HT-29 (cell line): ENCODE measurements around the gene CCSER1. TPM values are rescaled to one million over a fixed set of nuclear protein-coding genes. Genes with fewer than 3 reads are reported as not detected.

ENCODE experiments used
- DNase-seq: peaks from one replicate; pipeline ENCODE4 v3.0.0-alpha.2; 2015; ENCODE audit warnings: low spot score
- total RNA-seq: library from RNA; depleted of rRNA; stranded (reverse); fragments of >200 nt; shearing (Covaris generic); gene quantifications from 2 replicates; pipeline ENCODE4 v1.2.3, GENCODE V29; 2014; rRNA removed

Gene CCSER1
- 12.3 and 14.0 TPM in 2 replicates for total RNA-seq

- DNase-seq, result peak; percentile 87
These were observed at the start of gene CCSER1 for GRCh38 chr4:90127223-90127705. Gene CCSER1 (plus strand): TSS chr4:90127394.

GRCh38 chr4:90078440-90078839, 48.8 kb upstream of the CCSER1 start:
- no peak for DNase-seq

GRCh38 chr4:90080116-90080515, 47.1 kb upstream of the CCSER1 start:
- DNase-seq, result no peak

DNA sequence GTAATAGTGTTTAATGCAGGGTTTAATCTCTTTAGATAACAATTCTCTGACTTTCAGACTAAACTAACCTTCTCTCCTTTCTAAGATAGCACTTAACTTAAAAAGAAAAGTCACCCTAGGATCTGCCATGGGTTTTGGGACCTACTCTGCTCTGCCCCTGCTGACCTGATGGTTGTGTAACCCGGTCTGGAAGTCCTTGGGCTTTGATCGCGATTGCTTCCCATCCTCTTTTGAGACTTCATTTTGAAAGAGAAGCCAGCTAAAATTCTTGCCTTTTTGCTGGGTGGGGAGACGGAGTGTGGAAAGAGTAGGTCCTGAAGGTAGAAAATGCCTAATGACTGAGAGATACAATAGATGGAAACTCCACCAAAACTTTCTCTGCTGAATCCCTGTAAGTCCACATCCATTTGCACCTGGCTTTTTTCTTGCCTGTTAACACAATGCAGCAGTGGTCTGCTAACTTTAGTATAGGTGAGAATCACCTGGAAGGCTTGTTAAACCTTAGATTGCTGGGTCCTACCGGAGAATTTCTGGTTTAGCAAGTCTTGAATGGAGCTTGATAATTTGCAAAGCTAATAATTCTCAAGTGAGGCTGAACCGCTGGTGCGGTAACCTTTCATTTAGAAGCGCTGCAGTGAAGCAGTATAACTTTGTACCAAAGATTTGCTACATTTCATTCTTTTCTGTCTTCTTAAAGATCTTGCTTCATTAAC, 45.6 kb upstream of the CCSER1 start:
- no peak for DNase-seq

GRCh38 chr4:90082449-90082848, 44.7 kb upstream of the CCSER1 start:
- DNase-seq, result no peak

DNA sequence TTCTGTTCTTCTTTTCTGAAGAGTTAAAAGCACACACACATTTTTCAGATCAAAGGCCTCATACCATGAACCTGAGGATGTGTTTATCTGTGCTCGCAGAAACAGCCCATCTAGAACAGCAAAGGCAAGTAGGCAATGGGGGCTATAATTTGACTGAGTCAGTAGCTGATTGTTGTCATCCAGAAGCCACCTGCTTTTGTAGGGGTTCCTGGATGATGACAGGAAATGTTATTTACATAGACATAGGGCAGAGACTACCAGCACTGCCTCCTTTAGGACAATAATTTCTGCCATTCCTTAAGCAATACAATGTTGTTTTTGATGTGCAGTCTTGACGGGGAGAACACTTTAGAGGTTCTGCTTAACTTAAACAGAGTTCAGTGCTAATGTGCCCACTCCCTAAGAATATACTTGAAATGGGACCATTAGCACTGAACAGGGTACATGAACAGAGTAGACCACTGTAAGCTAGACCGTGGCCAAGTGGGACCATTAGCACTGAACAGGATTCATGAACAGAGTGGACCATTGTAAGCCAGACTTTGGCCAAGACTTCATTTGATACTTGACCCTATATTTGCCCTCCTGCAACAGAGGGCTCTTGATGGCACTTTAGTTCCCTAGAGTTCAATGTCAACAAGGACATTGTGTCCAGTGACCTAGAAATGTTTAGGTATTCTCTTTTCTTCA, 42.8 kb upstream of the CCSER1 start:
- no peak for DNase-seq

GRCh38 chr4:90084967-90085295, 42.3 kb upstream of the CCSER1 start:
- no peak for DNase-seq

GRCh38 chr4:90093526-90093925, 33.7 kb upstream of the CCSER1 start:
- no peak for DNase-seq

DNA sequence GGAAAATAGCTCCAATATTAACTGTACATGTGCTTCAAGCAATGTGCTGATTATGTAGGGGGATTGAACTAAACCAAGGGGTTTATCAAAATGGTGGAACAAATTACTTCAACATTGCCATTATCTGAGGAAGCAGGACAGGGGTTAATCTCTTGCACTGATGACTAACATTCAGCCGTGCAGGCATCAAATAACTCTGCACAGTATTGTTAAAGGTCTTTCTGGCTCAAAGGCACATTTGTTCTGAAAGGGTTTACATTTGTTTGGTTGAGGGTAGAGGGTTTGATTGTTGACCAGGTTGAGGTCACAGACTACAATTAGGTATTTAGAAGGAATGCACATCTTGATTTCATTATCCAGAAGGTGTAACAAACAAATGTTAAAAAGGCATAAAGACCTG, 32.2 kb upstream of the CCSER1 start:
- DNase-seq, result peak; percentile 17

- DNase-seq, result no peak
These were observed 27.4 kb upstream of the CCSER1 start for GRCh38 chr4:90099812-90100211.

GRCh38 chr4:90103991-90104390, 23.2 kb upstream of the CCSER1 start:
- no peak for DNase-seq

DNA sequence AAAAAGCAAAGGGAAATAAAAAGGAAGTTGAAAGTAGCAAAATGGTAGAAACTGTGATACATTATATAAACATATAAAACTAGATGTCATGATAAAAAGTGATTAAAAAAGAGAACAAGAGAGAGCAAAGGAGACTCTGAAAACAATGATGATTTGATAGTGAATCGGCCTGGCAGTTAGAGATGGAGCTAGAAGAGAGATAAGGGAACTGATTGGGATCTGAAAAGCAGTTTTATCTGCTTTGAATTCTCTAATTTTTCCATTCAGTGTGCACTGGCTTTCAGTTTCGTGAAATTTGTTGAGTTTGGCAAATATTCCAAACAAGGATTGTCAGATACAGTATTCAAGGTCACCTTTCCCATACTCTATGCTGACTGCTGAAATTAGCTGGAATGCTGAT, 21.9 kb upstream of the CCSER1 start:
- no peak for DNase-seq

GRCh38 chr4:90112715-90113114, 14.5 kb upstream of the CCSER1 start:
- peak; percentile 19 for DNase-seq

DNA sequence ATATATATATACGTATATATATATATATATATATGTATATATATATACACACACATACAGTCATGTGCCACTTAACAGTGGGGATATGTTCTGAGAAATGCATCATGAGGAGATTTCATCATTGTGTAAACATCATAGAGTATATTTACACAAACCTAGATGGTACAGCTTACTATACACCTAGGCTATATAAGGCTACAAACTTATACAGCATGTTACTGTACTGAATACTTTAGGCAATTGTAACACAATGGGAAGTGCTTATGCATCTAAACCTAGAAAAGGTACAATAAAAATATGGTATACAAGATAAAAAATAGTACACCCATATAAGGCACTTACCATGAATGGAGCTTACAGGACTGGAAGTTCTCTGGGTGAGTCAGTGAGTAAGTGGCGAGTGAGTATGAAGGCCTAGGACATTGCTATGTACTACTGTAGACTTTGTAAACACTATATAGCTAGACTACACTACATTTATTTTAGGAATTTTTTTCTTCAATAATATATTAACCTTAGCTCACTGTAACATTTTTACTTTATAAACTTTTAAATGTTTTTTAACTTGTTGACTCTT, 13.2 kb upstream of the CCSER1 start:
- DNase-seq, result no peak

DNA sequence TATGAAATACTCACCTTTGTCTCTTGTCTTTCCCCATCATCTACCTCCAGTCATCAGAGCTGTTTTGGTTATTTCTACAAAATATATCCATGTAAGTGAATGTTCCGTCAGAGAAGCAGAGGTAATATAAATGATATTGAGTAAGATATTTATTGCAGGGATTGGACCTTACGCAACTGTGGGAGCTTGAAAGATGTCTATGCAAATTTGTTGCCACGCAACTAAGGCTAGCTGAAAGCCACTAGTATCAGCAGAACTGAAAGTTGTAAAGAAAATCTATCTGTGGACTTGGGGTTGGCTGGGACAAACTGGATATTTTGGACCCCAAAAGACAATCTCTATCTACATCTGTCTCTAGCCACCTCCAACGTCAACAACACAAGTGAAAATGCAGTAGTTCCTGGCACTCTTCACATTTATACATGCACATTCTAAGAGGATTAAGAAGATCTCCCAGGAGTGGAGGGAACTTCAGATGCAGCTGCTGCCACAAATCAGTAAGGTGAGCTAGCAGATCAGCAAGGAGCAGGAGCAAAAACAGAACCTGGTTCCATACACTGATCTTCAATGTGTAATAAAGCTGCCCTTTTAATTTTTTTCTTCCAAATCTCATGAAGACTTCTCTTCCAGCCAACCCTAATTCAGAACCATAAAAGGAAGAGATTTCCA, 8.5 kb upstream of the CCSER1 start:
- DNase-seq, result no peak

DNA sequence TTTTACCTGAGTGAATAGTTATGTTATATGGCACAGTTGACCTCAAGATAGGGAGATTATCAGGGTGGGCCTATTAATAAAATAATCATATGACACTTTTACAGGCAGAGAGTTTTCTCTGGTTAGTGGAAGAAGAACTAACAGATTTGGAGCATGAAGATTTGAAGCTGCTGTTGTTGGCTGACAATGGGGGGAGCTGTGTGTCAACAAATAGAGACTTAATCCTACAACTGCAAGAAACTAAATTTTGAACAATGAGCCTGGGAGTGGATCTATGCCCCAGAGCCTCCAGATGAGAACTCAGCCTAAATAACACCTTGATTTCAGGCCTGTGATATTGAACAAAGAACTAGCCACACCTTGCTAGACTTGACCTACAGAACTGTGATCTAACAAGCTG, 7.2 kb upstream of the CCSER1 start:
- DNase-seq, result peak; percentile 32

DNA sequence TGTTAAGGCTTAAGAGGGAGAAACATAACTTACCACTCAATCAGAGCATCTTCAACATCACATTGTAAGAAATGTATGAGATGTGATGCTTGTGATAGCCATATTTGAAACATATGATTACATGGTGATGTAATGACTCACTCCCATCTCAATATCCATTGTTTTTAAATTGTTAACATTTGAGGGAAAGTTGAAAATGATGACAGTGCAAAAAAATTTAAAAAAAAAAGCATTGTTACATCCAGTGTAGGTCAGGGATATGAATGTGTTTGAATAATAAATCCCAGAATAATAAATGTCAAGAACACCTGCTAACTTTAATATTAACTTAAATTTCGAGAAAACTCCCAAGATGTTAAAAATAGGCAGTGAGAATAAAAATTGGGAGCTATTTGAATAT, 6.4 kb upstream of the CCSER1 start:
- DNase-seq, result no peak

- no peak for DNase-seq
These were observed 5.4 kb upstream of the CCSER1 start for GRCh38 chr4:90121676-90122354.

DNA sequence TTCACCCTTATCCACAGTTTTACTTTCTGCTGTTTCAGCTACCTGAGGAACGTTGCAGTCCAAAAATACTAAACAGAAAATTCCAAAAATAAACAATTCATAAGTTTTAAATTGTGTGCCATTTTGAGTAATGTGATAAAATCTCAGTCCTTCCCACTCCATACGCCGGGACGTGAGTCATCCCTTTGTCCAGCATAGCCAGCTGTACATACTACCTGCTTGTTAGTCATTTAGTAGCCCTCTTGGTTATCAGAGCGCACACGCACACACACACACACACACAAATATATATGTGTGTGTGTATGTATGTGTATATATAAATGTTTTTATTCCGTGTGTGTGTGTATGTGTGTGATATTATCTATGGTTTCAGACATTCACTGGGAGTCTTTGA, 4.8 kb upstream of the CCSER1 start:
- peak; percentile 68 for DNase-seq

DNA sequence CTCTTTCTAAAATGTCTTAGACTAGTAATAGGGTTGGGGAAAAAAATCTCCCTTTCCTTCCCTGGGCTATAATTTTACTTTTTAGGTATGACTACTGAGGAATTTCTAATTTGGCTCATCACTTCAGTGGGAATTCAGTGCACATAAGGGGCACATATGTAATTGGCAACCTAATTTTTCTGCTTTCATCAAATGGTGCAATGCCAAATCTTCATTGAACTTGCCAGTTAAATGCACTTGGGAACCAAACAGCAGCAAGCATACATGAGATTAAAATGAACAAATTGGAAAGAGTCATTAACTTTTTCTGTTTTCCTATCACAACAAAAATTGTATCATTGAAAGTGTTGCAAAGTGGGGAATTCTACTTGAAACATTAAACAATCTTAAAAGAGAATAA, 2.9 kb upstream of the CCSER1 start:
- DNase-seq, result no peak

GRCh38 chr4:90126805-90127204, 389 bp upstream of the CCSER1 start:
- DNase-seq, result no peak
